ENCODE results near the gene TRMT13. TPM values are rescaled to one million over a fixed set of nuclear protein-coding genes. Genes with fewer than 3 reads are reported as not detected.

Gene TRMT13
- total RNA-seq, 1 donor from 2014 or later = 17.8 TPM

DNA sequence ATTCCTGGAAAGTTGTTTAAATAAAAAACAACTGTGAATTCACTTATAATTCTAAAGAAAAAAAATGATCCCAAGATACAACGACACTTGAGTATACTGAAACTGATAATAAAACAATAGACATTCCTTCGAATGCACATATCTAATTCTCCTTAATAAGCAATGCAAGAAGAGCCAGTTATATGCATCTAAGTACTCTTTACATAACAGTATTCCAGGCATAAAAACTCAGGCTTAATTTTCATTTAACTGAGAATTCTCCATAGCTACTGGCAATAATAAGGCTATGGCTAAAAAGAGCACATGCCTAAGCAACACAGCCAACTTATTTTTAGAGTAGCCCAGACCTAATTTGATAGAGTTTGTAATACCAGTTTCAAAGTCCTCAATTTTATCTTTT, 31.4 kb upstream of the TRMT13 start:
- H3K4me1 ChIP-seq = no peaks in the 10 kb centered on the region
- no peak overlapping the region for H3K27ac ChIP-seq
- no peaks in the 10 kb centered on the region for H3K9me3 ChIP-seq
- H3K27me3 ChIP-seq (ENCODE audit: low read depth) = no peaks in the 10 kb centered on the region
- ATAC-seq (no peak), DNase-seq (no peak)
- intact Hi-C loops (cut with DNase I) = no loop called here
- TF ChIP-seq, protein P1, sequence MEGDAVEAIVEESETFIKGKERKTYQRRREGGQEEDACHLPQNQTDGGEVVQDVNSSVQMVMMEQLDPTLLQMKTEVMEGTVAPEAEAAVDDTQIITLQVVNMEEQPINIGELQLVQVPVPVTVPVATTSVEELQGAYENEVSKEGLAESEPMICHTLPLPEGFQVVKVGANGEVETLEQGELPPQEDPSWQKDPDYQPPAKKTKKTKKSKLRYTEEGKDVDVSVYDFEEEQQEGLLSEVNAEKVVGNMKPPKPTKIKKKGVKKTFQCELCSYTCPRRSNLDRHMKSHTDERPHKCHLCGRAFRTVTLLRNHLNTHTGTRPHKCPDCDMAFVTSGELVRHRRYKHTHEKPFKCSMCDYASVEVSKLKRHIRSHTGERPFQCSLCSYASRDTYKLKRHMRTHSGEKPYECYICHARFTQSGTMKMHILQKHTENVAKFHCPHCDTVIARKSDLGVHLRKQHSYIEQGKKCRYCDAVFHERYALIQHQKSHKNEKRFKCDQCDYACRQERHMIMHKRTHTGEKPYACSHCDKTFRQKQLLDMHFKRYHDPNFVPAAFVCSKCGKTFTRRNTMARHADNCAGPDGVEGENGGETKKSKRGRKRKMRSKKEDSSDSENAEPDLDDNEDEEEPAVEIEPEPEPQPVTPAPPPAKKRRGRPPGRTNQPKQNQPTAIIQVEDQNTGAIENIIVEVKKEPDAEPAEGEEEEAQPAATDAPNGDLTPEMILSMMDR (IDR thresholded peaks at IDR 0.05) = no peak
- H3K4me3 ChIP-seq = no peak overlapping the region
- peaks cover 57% of the 10 kb centered on the region for H3K36me3 ChIP-seq

DNA sequence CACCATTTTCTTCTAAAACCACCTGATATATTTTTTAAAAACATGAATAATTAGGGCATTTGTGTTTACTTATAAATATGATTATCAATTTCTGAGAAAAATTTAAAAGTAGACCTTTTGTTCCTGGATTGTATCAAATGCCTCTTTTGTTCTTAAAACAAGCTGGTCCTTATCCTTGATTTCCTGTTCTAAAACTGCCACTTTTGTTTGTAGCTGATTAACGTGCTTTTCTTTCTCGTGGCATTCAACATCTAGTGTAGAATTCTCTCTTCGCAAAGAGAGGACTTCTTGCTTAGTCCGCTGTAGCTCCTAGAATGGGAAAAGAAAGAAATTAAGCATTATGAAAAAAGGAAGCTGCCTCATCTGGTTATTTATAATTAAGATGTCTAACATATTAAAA, 25.3 kb upstream of the TRMT13 start:
- DNase-seq (no peak), ATAC-seq (no peak)
- H3K4me3 ChIP-seq = no peak overlapping the region
- intact Hi-C loops (cut with DNase I) = no loop called here
- no peaks in the 10 kb centered on the region for H3K4me1 ChIP-seq
- no peaks in the 10 kb centered on the region for H3K27me3 ChIP-seq (ENCODE audit: low read depth)
- peaks cover 30% of the 10 kb centered on the region for H3K36me3 ChIP-seq
- H3K27ac ChIP-seq = no peak overlapping the region
- TF ChIP-seq, protein P1 (IDR thresholded peaks at IDR 0.05) = no peak
- no peaks in the 10 kb centered on the region for H3K9me3 ChIP-seq

DNA sequence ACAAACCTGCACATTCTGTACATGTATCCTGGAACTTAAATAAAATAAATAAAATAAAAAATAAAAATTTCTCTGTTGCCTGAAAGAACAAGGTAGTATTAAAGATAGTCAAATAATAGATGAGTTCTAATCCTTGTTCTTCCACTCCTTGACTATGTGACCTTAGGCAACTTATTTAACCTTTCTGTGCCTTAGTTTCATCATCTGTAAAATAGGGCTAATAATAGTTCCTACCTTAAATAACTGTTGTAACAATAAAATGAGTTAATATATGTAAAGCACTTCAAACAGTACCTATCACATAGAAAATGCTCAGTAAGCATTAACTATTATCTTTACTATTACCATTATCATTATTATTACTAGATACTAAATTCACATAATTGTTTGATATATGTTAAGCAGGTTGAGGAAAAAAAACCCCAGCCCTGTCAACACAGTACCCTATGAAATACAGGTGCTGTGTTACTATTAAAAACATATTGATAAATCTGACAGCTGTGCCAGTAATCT, 23.4 kb upstream of the TRMT13 start:
- no peak for ATAC-seq
- no peak for DNase-seq
- intact Hi-C loops (cut with DNase I) = no loop called here
- Histone ChIP-seq H3K36me3 (peaks cover 17% of the 10 kb centered on the region), H3K4me1 (no peaks in the 10 kb centered on the region), H3K9me3 (no peaks in the 10 kb centered on the region), H3K27ac (no peak overlapping the region), H3K27me3 (ENCODE audit: low read depth) (no peaks in the 10 kb centered on the region), H3K4me3 (no peak overlapping the region)
- TF ChIP-seq, protein P1 (IDR thresholded peaks at IDR 0.05) = no peak

DNA sequence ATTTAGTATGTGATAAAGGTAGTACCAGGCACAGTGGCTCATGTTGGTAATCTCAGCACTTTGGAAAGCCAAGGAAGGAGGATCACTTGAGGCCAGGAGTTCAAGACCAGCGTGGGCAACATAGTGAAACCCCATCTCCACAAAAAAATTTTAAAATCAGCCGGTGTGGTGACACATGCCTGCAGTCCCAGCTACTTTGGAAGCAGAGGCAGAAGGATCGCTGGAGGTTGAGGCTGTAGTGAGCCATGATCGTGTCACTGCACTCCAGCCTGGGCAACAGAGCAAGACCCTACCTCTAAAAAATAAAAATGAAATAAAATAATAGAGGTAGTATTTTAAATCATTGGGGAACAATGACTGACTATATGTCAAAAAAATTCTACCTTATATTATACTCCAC, 17.4 kb upstream of the TRMT13 start:
- no peaks in the 10 kb centered on the region for H3K4me1 ChIP-seq
- H3K27me3 ChIP-seq (ENCODE audit: low read depth) = no peaks in the 10 kb centered on the region
- no peak for ATAC-seq
- no peak overlapping the region for H3K27ac ChIP-seq
- no peak overlapping the region for H3K4me3 ChIP-seq
- H3K9me3 ChIP-seq = no peaks in the 10 kb centered on the region
- H3K36me3 ChIP-seq = peaks cover 12% of the 10 kb centered on the region
- no peak for DNase-seq
- TF ChIP-seq, protein P1 (IDR thresholded peaks at IDR 0.05) = no peak
- intact Hi-C loops (cut with DNase I) = no loop called here

DNA sequence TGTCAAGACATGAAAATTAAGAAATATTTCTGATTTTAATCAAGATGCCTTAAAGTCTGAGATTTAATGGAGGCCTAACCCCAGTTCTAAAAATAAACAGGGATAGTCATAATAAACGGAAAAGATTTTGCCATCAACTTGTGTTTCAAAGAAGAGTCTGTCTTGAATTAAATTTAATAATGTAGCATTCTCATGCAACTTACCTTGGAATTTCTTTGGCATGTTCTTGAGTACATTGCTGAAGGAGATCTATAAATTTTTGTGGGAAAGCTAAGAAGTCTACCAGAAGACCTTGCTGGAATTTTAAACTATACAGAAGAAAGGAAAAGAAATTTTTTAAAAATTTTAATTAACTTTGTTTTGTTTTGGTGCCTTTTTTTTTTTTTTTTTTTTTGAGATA, 10.8 kb upstream of the TRMT13 start:
- no peak for DNase-seq
- H3K4me3 ChIP-seq = no peak overlapping the region
- ATAC-seq = no peak
- TF ChIP-seq, protein P1 (IDR thresholded peaks at IDR 0.05) = no peak
- intact Hi-C loops (cut with DNase I) = no loop called here
- no peaks in the 10 kb centered on the region for H3K27me3 ChIP-seq (ENCODE audit: low read depth)
- no peaks in the 10 kb centered on the region for H3K9me3 ChIP-seq
- no peaks in the 10 kb centered on the region for H3K4me1 ChIP-seq
- H3K27ac ChIP-seq = no peak overlapping the region
- H3K36me3 ChIP-seq = peaks cover 12% of the 10 kb centered on the region

DNA sequence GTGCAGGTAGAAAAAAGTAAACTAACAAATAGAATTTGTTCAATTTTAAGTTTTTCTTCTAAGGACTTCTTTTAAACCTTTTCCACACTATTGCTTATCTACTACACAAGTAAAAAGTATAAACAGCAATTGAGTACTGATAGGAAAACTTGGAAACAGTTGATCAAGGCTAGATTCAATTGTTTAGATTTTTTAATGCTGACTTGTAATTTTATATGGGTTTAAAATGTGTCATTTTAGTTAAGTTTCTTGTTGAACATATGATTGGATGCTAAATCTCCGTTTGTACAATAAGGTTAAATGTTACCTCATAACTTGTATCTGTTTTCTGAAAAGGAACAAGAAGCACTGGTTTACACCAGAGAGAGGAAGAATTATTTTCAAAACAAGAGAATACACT, 5.7 kb upstream of the TRMT13 start:
- Histone ChIP-seq H3K27me3 (ENCODE audit: low read depth) (no peaks in the 10 kb centered on the region), H3K4me1 (peaks cover 10% of the 10 kb centered on the region), H3K9me3 (no peaks in the 10 kb centered on the region), H3K27ac (no peak overlapping the region), H3K36me3 (no peaks in the 10 kb centered on the region), H3K4me3 (no peak overlapping the region)
- no peak for ATAC-seq
- TF ChIP-seq, protein P1 (IDR thresholded peaks at IDR 0.05) = no peak
- intact Hi-C loops (cut with DNase I) = no loop called here
- DNase-seq = no peak

Measured in lower lobe of right lung (tissue), 2 donors.